ENCODE results near the gene LRP2. TPM values are rescaled to one million over a fixed set of nuclear protein-coding genes. Genes with fewer than 3 reads are reported as not detected.

LRP2 gene
- total RNA-seq, 1 donor from 2014 or later = 1.00 TPM

DNA sequence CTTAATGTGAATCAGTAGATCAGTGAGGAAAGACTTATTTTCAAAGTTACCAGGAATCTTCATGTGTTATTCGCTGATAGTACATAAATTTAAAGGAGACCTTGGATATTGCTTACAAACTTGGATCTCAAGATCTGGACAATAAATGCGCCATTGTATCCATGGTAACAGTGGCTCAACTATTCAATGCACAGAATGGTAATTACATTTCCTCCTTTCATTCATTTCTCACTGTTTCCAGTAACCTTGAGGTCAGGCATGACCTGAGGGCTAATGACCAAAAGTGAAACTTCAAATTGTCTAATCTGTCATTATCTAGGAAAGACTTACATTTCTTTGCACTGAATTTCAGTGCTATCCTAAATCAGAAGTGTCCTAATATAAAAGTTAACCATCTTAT, 8.1 kb downstream of the LRP2 start:
- no peak overlapping the region for H3K9ac ChIP-seq (ENCODE audit: low read length)
- H3K4me2 ChIP-seq (ENCODE audit: low read length) = no peak overlapping the region
- H3K4me3 ChIP-seq (ENCODE audit: insufficient read depth, low read depth, low read length) = no peak overlapping the region
- no peak for TF ChIP-seq CTCF (IDR thresholded peaks at IDR 0.05; ENCODE audit: insufficient read depth, low read depth, low read length)
- no peak for TF ChIP-seq EZH2 (IDR thresholded peaks at IDR 0.05; ENCODE audit: insufficient read depth, low read length)
- H2AFZ ChIP-seq (ENCODE audit: low read depth, low read length) = no peak overlapping the region
- Mint-ChIP-seq H3K9me3 (ENCODE audit: unreplicated experiment) (no peaks in the 10 kb centered on the region), H3K4me1 (ENCODE audit: low read depth, unreplicated experiment) (no peaks in the 10 kb centered on the region), H3K27me3 (ENCODE audit: low read depth, unreplicated experiment) (peaks cover 12% of the 10 kb centered on the region), H3K36me3 (ENCODE audit: low read depth, unreplicated experiment) (no peaks in the 10 kb centered on the region), H3K27ac (ENCODE audit: unreplicated experiment) (no peak overlapping the region), H3K4me3 (ENCODE audit: unreplicated experiment) (no peak overlapping the region)
- peaks cover 13% of the 10 kb centered on the region for H3K27me3 ChIP-seq (ENCODE audit: insufficient read depth, low read length)
- H4K20me1 ChIP-seq (ENCODE audit: insufficient read depth, low read length) = no peaks in the 10 kb centered on the region
- no peaks in the 10 kb centered on the region for H3K9me3 ChIP-seq (ENCODE audit: insufficient read depth, low read depth, low read length)
- no peaks in the 10 kb centered on the region for H3K4me1 ChIP-seq (ENCODE audit: insufficient read depth, low read length)
- FAIRE-seq (no peak), DNase-seq (ENCODE audit: low read depth) (no peak)
- H3K36me3 ChIP-seq (ENCODE audit: insufficient read depth, low read length) = no peaks in the 10 kb centered on the region
- H3K79me2 ChIP-seq (ENCODE audit: insufficient read depth, low read length) = no peaks in the 10 kb centered on the region
- H3K27ac ChIP-seq (ENCODE audit: low read depth, low read length) = no peak overlapping the region

GRCh38 chr2:169351725-169352124, 10.6 kb downstream of the LRP2 start:
- no peaks in the 10 kb centered on the region for H3K79me2 ChIP-seq (ENCODE audit: insufficient read depth, low read length)
- H3K9me3 ChIP-seq (ENCODE audit: insufficient read depth, low read depth, low read length) = no peaks in the 10 kb centered on the region
- H3K27ac ChIP-seq (ENCODE audit: low read depth, low read length) = no peak overlapping the region
- TF ChIP-seq CTCF (IDR thresholded peaks at IDR 0.05; ENCODE audit: insufficient read depth, low read depth, low read length) = no peak
- TF ChIP-seq EZH2 (IDR thresholded peaks at IDR 0.05; ENCODE audit: insufficient read depth, low read length) = no peak
- Mint-ChIP-seq H3K4me3 (ENCODE audit: unreplicated experiment) (no peak overlapping the region), H3K4me1 (ENCODE audit: low read depth, unreplicated experiment) (no peaks in the 10 kb centered on the region), H3K27me3 (ENCODE audit: low read depth, unreplicated experiment) (peaks cover 9% of the 10 kb centered on the region), H3K27ac (ENCODE audit: unreplicated experiment) (no peak overlapping the region), H3K36me3 (ENCODE audit: low read depth, unreplicated experiment) (no peaks in the 10 kb centered on the region), H3K9me3 (ENCODE audit: unreplicated experiment) (no peaks in the 10 kb centered on the region)
- H3K4me2 ChIP-seq (ENCODE audit: low read length) = no peak overlapping the region
- H3K4me1 ChIP-seq (ENCODE audit: insufficient read depth, low read length) = no peaks in the 10 kb centered on the region
- H2AFZ ChIP-seq (ENCODE audit: low read depth, low read length) = no peak overlapping the region
- no peak overlapping the region for H3K4me3 ChIP-seq (ENCODE audit: insufficient read depth, low read depth, low read length)
- no peaks in the 10 kb centered on the region for H3K36me3 ChIP-seq (ENCODE audit: insufficient read depth, low read length)
- peaks cover 4% of the 10 kb centered on the region for H3K27me3 ChIP-seq (ENCODE audit: insufficient read depth, low read length)
- no peak for FAIRE-seq
- H4K20me1 ChIP-seq (ENCODE audit: insufficient read depth, low read length) = no peaks in the 10 kb centered on the region
- no peak for DNase-seq (ENCODE audit: low read depth)
- no peak overlapping the region for H3K9ac ChIP-seq (ENCODE audit: low read length)

DNA sequence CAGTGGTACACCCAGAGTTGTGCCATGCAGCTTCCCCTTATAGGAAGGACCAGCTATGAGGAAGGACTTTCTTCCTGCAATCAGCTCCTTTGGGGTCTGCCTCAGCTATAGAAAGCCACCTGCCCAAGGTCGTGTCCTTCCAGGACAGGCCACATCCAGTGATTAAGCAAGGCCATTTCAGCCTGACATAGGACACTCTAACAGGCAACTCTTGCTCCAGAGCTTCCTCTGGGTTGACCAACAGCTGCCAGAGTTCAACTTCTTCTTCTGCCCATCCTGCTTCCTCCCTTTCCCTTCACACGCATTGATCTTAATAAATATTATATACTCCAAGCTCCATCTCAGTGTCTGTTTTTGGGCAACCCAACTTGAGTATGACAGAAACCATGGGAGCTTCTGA, 12.8 kb downstream of the LRP2 start:
- H3K4me3 Mint-ChIP-seq (ENCODE audit: unreplicated experiment) = no peak overlapping the region
- DNase-seq (ENCODE audit: low read depth) = no peak
- H3K4me2 ChIP-seq (ENCODE audit: low read length) = no peak overlapping the region
- H3K27me3 Mint-ChIP-seq (ENCODE audit: low read depth, unreplicated experiment) = no peaks in the 10 kb centered on the region
- no peaks in the 10 kb centered on the region for H3K9me3 Mint-ChIP-seq (ENCODE audit: unreplicated experiment)
- H3K27ac Mint-ChIP-seq (ENCODE audit: unreplicated experiment) = no peak overlapping the region
- H3K4me1 Mint-ChIP-seq (ENCODE audit: low read depth, unreplicated experiment) = no peaks in the 10 kb centered on the region
- FAIRE-seq = no peak
- no peak overlapping the region for H3K9ac ChIP-seq (ENCODE audit: low read length)
- no peak overlapping the region for H3K4me3 ChIP-seq (ENCODE audit: insufficient read depth, low read depth, low read length)
- no peak overlapping the region for H2AFZ ChIP-seq (ENCODE audit: low read depth, low read length)
- H3K79me2 ChIP-seq (ENCODE audit: insufficient read depth, low read length) = no peaks in the 10 kb centered on the region
- TF ChIP-seq CTCF (IDR thresholded peaks at IDR 0.05; ENCODE audit: insufficient read depth, low read depth, low read length) = no peak
- TF ChIP-seq EZH2 (IDR thresholded peaks at IDR 0.05; ENCODE audit: insufficient read depth, low read length) = no peak
- no peak overlapping the region for H3K27ac ChIP-seq (ENCODE audit: low read depth, low read length)
- H3K4me1 ChIP-seq (ENCODE audit: insufficient read depth, low read length) = no peaks in the 10 kb centered on the region
- no peaks in the 10 kb centered on the region for H3K36me3 ChIP-seq (ENCODE audit: insufficient read depth, low read length)
- H4K20me1 ChIP-seq (ENCODE audit: insufficient read depth, low read length) = no peaks in the 10 kb centered on the region
- no peaks in the 10 kb centered on the region for H3K36me3 Mint-ChIP-seq (ENCODE audit: low read depth, unreplicated experiment)
- no peaks in the 10 kb centered on the region for H3K9me3 ChIP-seq (ENCODE audit: insufficient read depth, low read depth, low read length)
- no peaks in the 10 kb centered on the region for H3K27me3 ChIP-seq (ENCODE audit: insufficient read depth, low read length)

Measured in astrocyte (in vitro differentiated cells and primary cell).